Forelimb muscle (tissue), 1 donor: ENCODE measurements around the gene RNF133. TPM values are rescaled to one million over a fixed set of nuclear protein-coding genes. Genes with fewer than 3 reads are reported as not detected.
"Not testable (repeated sequence)": the region's sequence is repeated elsewhere in the genome, so short reads cannot be mapped to it uniquely, and the experiment has no call there.

ENCODE experiments used
- DNase-seq: peaks from one replicate; pipeline ENCODE4 v3.0.0-alpha.2; 2013; ENCODE audit warnings: low read depth
- polyA plus RNA-seq: library from polyadenylated mRNA; unstranded; fragments of 120-200 nt; gene quantifications from one replicate; pipeline ENCODE4 v1.2.1, GENCODE V29; 2013; ENCODE audit not compliant: insufficient read length

Gene RNF133
- polyA plus RNA-seq, 1 donor = not detected

DNA sequence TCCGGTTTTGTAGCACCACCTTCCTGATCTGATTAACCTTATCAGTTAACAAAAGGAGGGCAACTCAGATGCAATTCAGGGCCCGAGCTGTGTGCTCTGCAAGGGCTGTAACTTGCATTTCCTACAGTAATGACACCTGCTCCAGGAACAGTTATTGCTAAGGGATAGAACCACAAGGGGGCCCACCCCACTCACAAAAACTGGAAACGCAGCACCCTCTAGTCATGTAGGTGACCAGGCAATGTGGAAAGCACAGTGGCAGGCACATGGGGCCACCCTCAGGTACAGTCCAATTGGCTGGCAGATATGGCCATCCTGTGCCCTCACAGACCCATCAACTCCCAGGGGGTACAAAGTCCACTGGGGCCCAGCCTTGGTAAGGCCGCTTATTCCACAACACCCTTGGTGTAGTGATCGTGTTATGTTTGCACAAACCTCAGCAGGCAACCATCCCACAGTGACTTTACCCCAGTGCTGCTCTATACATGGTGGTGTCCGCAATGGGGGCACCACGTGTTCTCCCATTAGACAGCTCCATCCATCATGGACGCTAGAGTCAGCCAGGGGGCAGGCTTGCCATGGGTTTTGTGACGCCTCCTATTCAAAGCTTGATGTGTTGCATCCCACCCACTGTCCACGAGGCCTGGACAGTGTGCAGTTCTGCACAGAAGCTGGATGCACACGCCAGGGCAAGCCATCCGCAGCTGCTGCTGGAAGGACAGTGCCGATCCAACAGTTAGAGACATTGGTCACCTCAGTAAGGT, 9.4 kb downstream of the RNF133 start:
- no peak for DNase-seq

DNA sequence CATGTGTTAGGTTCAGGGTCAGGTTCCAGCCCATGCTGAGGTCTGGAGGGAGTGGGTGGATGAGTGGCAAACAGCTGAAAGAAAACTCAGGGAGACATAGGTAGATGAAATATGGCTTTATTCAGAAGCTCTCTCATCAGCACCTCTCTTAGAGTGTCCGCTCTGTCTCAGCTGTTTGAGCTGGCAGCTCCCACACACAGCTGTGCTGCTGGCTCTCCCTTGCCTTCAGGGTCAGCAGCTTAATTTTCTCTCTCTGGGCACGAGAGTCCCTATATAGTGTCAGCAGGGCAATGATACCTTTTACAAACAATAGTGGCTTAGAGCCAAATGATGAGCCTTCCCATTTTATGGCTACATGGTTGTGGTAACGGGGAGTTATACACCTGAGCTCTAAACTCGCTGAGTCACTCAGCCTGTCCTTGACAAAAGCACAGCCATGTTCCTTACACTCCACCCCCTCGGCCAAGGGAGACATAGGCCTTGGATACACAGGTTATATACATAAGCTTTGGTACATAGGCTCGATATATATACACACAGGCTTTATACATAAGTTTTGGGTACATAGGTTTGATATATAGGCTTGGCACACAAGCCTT, 10.4 kb downstream of the RNF133 start:
- no peak for DNase-seq

DNA sequence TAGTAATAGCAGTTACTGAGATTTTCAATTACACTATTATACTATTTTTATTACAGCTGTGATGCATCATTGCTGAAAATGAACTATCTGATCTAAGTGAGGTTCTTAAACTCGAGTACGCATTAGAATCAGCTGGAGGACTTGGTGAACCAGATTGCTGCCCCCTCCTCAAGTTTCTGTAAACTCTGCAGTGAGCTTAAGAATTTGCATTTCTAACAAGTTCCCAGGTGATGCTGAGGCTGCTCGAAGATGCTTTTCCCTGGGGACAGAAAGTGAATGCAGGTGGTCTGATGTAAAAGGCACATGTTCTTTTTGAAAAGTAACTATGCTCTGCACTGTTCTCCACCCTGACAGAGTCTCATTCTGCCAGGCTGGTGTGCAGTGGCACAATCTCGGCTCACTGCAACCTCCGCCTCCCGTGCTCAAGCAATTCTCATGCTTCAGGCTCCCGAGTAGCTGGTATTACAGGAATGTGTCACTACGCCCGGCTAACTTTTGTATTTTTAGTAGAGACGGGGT, 12.5 kb downstream of the RNF133 start:
- no peak for DNase-seq

DNA sequence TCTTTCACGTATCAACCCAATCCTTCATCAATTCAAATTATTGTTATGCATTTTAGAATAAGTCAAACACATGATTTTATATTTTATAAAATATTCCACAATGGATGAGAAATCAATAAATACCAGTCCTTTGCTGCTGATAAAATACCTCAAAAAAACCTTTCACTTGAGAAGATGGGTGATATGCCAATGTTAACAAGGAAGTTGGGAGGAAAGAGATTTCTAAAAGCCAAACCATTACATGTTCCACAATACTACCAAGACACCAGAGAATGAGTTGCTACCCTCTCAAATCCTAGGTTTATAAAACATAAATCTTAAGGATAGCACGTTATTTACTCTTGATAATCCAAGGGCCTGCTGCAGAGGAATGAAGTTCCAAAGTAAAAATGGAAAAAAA, 14.4 kb downstream of the RNF133 start:
- no peak for DNase-seq

DNA sequence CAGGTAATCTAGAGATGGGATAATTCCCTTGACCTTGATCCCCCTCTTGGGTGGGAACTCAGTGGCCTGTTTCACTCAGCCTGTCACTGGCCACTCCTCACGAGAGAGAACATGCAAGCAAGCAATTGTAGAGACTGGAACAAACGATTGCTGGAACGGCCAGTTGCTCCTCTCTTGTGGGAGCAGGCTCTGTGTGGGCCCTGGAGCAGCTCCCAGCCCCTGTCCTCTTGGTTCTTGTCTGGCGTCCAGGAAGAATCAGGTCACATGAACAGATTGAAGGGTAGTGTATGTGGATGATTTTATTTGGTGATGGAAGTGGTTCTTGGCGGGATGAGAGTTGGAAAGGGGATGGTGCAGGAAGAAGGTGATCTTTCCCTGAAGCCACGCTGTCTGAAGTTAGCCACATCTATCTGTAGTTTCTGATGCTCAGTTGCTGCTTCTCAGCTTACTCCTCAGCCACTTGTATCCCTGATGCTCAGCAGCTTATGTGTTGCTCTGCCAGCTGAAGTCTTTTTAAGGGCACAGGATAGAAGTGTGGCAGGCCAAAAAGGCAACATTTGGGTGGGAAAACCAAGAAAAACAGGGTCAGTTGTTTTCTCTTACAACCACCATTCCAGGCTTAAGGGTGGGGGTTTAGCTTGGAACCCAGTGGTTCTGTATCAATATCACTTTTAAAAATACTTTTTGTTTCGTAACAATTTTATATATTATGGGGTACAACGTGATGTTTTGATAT, 15.9 kb downstream of the RNF133 start:
- no peak for DNase-seq

DNA sequence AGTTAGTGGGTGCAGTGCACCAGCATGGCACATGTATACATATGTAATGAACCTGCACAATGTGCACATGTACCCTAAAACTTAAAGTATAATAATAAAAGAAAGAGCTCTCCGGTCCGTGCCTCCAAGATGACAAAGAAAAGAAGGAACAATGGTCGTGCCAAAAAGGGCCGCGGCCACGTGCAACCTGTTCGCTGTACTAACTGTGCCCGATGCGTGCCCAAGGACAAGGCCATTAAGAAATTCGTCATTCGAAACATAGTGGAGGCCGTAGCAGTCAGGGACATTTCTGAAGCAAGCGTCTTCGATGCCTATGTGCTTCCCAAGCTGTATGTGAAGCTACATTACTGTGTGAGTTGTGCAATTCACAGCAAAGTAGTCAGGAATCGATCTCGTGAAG, 17.7 kb downstream of the RNF133 start:
- DNase-seq = not testable (repeated sequence)

DNA sequence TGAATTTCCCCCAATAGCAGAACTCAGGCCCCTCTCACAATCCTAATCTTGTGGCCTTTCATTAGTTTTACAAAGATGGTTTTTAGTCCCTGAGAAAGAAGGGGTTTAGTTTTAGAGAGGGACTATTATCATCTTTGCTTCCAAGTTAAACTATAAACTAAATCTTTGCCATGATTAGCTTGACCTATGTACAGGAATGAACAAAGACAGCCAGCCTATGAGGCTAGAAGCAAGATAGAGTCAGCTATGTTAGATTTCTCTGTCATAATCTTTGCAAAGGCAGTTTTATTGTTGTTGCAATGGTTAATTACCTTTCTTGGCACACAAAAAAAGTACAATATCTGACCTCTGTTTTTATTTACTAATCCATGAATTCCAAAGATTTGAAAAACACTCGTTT, 19.1 kb downstream of the RNF133 start:
- DNase-seq = no peak

DNA sequence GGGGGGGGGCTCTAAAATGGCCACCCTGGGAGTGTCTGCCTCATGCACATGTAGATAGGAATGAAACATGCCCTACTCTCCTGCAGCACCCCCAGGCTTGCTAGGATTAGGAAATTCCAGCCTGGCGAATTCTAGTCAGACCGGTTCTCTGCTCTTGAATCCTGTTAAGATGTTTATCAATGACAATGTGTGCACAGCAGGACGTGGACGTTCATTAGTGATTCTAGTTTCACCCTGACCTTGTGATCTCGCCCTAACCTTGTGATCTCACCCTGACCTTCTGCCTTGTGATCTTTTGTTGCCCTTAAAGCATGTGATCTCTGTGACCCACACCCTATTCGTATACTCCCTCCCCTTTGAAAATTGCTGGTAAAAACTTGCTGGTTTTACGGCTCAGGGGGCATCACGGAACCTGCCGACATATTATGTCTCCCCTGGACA, 19.6 kb downstream of the RNF133 start:
- DNase-seq = not testable (repeated sequence)

DNA sequence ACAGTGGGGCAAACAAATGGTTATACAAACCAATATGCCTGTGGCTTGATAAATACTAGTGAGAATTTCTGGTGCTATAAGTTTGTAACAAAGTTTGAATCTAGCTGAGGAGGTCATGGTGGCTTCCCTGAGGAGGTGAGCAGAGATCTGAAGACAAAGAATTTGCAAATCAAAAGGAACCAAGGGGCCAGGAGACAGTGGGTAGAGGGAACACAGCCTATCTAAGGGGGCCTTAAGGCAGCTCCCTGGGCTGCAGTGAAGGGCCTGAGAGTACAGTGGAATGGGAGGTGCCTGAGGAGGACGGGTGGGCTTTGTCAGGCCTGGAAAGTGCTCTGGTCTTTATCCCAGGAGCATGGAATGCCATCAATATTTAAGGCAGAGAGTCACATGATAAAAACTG, 21.8 kb downstream of the RNF133 start:
- DNase-seq = no peak

DNA sequence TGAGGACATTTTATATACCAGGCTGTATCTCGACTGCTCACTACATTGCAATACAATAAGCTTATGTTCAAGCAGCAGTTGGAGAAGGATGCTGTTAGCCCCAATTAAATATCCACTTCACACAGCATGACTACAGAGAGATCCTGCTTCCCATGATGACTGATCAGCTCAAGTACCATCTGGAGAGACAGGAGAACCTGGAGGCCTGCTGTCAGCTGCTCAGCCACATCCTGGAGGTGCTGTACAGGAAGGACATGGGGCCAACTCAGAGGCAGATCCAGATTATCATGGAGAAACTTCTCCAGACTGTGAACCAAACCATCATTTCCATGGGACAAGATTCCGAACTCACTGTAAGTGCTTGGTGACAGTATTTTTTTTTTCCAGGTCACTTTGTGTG, 22.5 kb downstream of the RNF133 start:
- no peak for DNase-seq

DNA sequence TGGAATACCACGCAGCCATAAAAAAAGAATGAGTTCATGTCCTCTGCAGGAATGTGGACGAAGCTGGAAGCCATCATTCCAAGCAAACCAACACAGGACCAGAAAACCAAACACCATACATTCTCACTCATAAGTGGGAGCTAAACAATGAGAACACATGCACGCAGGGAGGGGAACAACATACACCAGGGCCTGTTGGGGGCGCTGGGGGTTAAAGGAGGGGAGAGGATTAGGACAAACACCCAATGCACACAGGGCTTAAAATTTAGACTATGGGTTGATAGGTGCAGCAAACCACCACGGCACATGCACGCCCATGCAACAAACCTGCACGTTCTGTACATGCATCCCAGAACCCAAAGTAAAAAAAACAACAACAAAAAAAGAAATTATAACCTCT, 23.3 kb downstream of the RNF133 start:
- no peak for DNase-seq

DNA sequence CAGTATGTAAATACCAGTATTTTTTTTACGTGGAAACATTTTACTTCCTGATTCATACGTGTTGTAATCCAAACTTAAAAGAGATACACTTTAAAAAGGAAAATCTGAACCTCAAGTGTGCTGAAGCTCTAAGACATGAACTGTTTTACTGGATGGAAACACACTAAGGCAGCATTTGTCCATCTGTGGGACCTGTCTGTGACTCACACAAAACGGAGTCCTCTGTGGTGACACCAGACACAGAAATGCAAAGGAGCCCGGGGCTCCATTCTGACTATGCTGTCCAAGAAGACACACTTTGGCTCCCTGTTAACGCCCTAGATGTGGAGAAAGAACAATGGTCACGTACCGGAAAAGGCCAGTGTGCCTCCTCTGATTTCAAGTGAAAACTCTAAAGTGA, 23.9 kb downstream of the RNF133 start:
- DNase-seq = no peak

DNA sequence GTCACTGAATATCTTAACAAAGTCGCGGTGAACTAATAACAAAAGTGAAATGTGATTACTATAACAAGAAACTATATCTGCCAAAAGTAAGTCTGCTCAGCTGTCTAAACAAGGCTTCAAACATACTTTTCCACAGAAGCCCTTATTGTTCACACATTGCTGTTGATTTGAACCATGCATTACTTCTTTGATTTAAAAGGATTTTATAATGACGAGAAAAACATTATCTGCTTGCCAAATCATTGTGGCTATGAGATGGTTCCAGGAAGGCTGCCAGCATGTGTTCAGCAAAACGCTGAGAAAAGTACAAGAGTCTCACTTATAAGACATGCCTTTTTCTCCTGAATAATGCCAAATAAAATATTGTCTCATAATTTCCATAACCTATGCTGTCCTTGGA, 24.4 kb downstream of the RNF133 start:
- peak; percentile 31 for DNase-seq

DNA sequence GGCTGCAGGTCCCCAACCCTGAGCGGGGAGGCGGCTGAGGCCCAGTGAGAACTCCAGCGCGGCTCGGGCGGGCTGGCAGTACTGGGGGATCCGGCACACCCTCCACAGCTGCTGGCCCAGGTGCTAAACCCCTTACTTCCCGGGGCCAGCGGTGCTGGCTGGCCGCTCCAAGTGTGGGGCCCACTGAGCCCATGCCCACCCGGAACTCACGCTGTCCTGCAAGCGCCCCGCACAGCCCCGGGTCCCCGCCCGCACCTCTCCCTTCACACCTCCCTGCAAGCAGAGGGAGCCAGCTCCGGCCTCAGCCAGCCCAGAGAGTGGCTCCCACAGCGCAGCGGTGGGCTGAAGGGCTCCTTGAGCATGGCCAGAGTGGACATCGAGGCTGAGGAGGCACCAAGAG, 25.0 kb downstream of the RNF133 start:
- DNase-seq = no peak

DNA sequence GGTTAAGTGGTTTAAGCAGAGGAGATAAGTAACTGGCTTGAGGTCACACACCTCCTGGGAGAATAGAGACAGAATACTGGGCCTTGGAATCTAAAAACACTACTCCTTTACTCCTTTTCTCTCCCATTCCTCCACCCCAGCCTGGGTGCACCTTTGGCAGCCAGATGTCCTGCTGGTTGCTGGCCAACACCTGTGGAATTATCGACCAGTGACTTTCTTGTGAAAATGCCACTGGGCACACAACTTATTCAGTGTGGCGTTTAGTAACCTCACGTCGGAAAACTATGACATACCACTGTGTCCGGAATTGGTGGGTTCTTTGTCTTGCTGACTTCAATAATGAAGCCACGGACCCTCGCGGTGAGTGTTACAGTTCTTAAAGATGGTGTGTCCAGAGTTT, 26.4 kb downstream of the RNF133 start:
- DNase-seq = no peak

DNA sequence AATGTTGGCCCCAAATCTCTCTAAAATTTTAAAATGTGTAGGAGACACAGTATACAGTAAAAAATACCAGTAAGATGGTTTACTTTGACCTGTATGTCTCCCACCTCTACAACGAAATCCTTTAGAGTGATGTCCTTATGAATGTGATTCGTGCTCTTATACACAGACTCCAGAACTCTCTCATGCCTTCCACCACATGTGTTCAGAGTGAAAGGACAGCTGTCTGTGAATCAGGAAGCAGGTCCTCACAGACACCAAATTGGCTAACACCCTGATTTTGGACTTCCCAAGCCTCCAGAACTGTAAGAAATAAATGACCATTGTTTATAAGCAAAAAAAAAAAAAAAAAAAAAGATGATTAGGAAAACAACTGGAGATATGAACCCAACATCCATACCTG, 35.2 kb downstream of the RNF133 start:
- DNase-seq = no peak

DNA sequence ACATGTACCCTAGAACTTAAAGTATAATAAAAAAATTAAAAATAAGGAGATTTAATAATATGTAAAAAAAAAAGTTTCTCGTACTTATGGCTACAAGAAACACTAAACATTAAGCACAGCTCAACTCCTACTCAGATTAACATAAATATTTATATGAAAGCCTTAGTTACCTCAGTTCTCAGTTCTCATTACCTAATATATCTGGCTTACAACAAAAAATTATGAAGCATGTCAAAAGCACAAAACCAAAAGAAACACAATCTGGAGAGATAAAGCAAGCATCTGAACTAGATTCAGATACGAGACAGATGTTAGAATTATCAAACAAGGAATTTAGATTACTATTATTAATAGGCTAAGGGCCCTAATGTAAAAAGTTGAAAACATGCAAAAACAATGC, 40.1 kb downstream of the RNF133 start:
- DNase-seq = no peak

DNA sequence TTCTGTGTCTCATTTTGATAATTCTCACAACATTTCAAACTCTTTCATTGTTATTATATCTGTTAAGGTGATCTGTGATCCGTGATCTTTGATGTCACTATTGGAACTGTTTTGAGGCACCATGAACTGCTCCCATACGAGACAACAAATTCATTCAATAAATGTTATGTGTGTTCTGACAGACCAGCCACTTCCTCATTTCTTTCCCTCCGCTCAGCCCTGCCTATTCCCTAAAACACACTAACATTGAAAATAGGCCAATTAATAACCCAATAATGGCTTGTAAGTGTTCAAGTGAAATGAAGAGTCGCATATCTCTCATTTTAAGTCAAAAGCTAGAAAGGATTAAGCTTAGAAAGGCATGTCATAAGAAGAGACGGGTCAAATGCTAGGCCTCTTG, 45.2 kb downstream of the RNF133 start:
- no peak for DNase-seq

DNA sequence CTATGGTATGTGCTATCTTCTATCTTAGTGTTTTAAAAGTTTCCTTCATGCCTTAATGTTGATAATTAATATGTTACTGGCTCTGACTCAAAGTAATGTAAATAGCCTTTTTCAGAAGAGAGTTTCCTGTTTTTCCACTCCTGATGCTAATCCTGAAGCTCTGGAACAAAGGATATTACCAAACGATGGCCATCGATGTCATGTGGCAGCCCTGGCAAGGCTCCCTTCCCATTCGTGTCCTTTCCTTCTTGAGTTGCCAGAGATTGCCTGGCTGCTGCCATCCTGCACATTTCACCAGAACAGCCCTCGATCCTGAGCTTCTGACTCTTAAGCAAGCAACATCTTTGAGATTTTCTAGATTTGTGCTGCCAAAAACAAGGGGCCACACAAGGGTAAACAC, 46.0 kb downstream of the RNF133 start:
- no peak for DNase-seq

DNA sequence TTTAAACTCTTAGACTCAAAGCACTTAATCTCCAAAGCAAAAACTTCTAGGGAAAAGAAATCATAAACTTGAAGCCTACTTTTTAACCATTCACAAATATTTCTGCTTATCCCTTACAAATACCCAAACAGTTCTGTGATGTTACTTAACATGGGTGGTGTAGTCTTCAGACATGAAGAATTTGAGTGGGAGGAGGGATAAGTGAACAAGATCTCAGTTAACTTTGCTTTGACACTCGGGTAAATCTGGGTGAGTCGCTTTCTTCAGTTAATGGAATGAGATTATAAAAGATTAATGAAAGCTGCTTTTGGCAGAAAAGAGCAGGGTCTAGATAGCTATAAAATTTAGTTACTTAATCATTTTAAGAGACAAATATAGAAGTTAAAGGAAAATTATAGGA, 47.5 kb downstream of the RNF133 start:
- no peak for DNase-seq
